Amniotic stem cell (primary cell): Measurements from ENCODE around the gene CARMIL3.

Experiments
- DNase-seq: peaks from one replicate; lab custom pipeline; 2025; lab: John Stamatoyannopoulos, UW

Gene CARMIL3

DNA sequence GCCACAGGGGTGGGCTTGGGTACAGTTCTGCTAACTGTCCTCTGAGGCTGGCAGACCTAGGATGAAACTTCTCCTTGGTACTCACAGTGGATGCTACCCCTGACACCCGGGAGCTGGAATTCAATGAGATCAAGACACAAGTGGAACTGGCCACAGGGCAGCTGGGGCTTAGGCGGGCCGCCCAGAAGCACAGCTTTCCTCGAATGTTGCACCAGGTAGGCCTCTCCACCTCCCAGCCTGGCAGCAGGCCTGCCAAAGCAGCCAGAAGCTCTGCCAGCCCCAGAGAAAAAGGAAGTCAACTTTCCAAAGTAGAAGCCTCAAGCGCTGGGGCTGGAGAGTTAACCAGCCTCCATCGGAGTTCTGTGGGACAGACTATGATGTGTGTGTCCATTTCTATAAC lies 65.4 kb downstream of the CARMIL3 start:
- no peak for DNase-seq
